B cell (primary cell): ENCODE results near the gene SLC15A3. TPM values are rescaled to one million over a fixed set of nuclear protein-coding genes. Genes with fewer than 3 reads are reported as not detected.

ENCODE experiments used
- ATAC-seq: fragments of 200-7000 bp; cut with Tn5 transposase; one replicate; pipeline ENCODE4 v1.10.0; 2021; ENCODE audit warnings: low read depth, mild to moderate bottlenecking, moderate number of reproducible peaks, moderate library complexity
- CTCF ChIA-PET: fragments of 350-600 bp; sonication (Branson Sonifier 250); formaldehyde crosslinking; loops from one replicate; lab custom pipeline; 2021; ENCODE audit warnings: antibody characterized with exemption, inconsistent platforms; lab: Charles Lee
- POLR2A ChIA-PET: fragments of 350-600 bp; sonication (Branson Sonifier 250); formaldehyde crosslinking; loops from one replicate; lab custom pipeline; 2021; ENCODE audit warnings: antibody characterized with exemption; lab: Charles Lee
- DNase-seq: peaks from one replicate; pipeline ENCODE4 v3.0.0; 2013
- H2AFZ ChIP-seq: 2 replicates; pipeline ENCODE4 v1.6.1; 2012; ENCODE audit warnings: mild to moderate bottlenecking, low read depth, low read length; ENCODE audit not compliant: insufficient read depth, poor library complexity, severe bottlenecking
- H3K27ac ChIP-seq, 2 donors: 1 replicate in 1 of 2; 2 replicates in 1 of 2; pipeline ENCODE4 v1.5.1; 2012 to 2013; ENCODE audit warnings: low read length in 2 of 2, mild to moderate bottlenecking in 2 of 2, moderate library complexity in 1 of 2
- H3K27me3 ChIP-seq, 4 experiments: fragments of 200-600 bp in 1 of 4; sonication (generic) in 1 of 4; replicated peaks in 1 of 4; 1 replicate in 2 of 4; 2 replicates in 2 of 4; pipeline versions ENCODE4 v1.6.1 to v1.7.0; 2013 to 2016; ENCODE audit warnings: low read length in 3 of 4, mild to moderate bottlenecking in 2 of 4, mixed read lengths in 1 of 4, moderate library complexity in 1 of 4; ENCODE audit not compliant: insufficient read depth in 4 of 4, control insufficient read depth in 3 of 4; ENCODE audit errors: control extremely low read depth in 1 of 4
- H3K36me3 ChIP-seq, 2 experiments: replicated peaks in 1 of 2; 1 replicate in 1 of 2; 2 replicates in 1 of 2; pipeline versions ENCODE4 v1.6.1 to v1.7.1; 2013; ENCODE audit warnings: low read length in 1 of 2; ENCODE audit not compliant: insufficient read depth in 2 of 2, control insufficient read depth in 1 of 2; ENCODE audit errors: control extremely low read depth in 1 of 2, extremely low read depth in 1 of 2
- H3K4me1 ChIP-seq, 2 donors: fragments of 200-600 bp in 1 of 2; sonication (generic) in 1 of 2; 1 replicate in 1 of 2; 2 replicates in 1 of 2; pipeline versions ENCODE4 v1.5.1 to v1.6.1; 2013 to 2017; ENCODE audit warnings: low read length in 2 of 2; ENCODE audit not compliant: control insufficient read depth in 2 of 2, insufficient read depth in 2 of 2
- H3K4me2 ChIP-seq: replicated peaks from 2 replicates; pipeline ENCODE3; 2012; ENCODE audit warnings: mild to moderate bottlenecking, low read depth, low read length; ENCODE audit not compliant: poor library complexity, severe bottlenecking
- H3K4me3 ChIP-seq, 5 experiments: fragments of 200-600 bp in 1 of 5; sonication (generic) in 1 of 5; 1 replicate in 3 of 5; 2 replicates in 2 of 5; pipeline versions ENCODE4 v1.5.1 to v1.7.0; 2011 to 2016; ENCODE audit warnings: low read length in 4 of 5, mild to moderate bottlenecking in 4 of 5, low read depth in 2 of 5, control low read depth in 1 of 5, moderate library complexity in 1 of 5; ENCODE audit not compliant: insufficient read depth in 1 of 5; ENCODE audit errors: control extremely low read depth in 1 of 5, extremely low read depth in 1 of 5
- H3K79me2 ChIP-seq: fragments of 200-600 bp; sonication (generic); one replicate; pipeline ENCODE4 v1.6.0; 2016; ENCODE audit warnings: low read length; ENCODE audit not compliant: control insufficient read depth, insufficient read depth
- H3K9ac ChIP-seq: fragments of 200-600 bp; sonication (generic); 2 replicates; pipeline ENCODE4 v1.6.1; 2017; ENCODE audit warnings: mild to moderate bottlenecking, low read length, moderate library complexity
- H3K9me3 ChIP-seq, 3 donors: one replicate each; pipeline versions ENCODE4 v1.6.1 to v1.7.1; 2013; ENCODE audit warnings: low read length in 2 of 3; ENCODE audit not compliant: control insufficient read depth in 2 of 3, insufficient read depth in 1 of 3; ENCODE audit errors: control extremely low read depth in 1 of 3
- H4K20me1 ChIP-seq: 2 replicates; pipeline ENCODE4 v1.6.0; 2012; ENCODE audit warnings: mild to moderate bottlenecking, low read length; ENCODE audit not compliant: insufficient read depth, control insufficient read depth, poor library complexity, severe bottlenecking
- H3K27ac Mint-ChIP-seq: one replicate; pipeline ENCODE4 v1.8.0; 2021; ENCODE audit warnings: mixed read lengths
- H3K27me3 Mint-ChIP-seq: one replicate; pipeline ENCODE4 v1.8.0; 2021; ENCODE audit warnings: mixed read lengths
- H3K4me1 Mint-ChIP-seq: one replicate; pipeline ENCODE4 v1.8.0; 2021; ENCODE audit warnings: mixed read lengths
- H3K4me3 Mint-ChIP-seq: one replicate; pipeline ENCODE4 v1.8.0; 2021; ENCODE audit warnings: mixed read lengths
- H3K9me3 Mint-ChIP-seq: one replicate; pipeline ENCODE4 v1.8.0; 2022; ENCODE audit warnings: mixed read lengths; ENCODE audit not compliant: insufficient read depth
- EZH2 ChIP-seq: IDR thresholded peaks from 2 replicates; pipeline ENCODE4 v1.6.1; 2012; ENCODE audit warnings: borderline replicate concordance, low read depth, mild to moderate bottlenecking, moderate library complexity, low read length; ENCODE audit not compliant: insufficient read depth, poor library complexity, severe bottlenecking
- WGBS: methylation state at CpG from one replicate; pipeline ENCODE4 v1.1.5; 2013; ENCODE audit warnings: missing lambda C conversion rate; ENCODE audit not compliant: insufficient coverage; 5-methylcytosine and 5-hydroxymethylcytosine counted together
- intact Hi-C: fragments of 100-400 bp; cut with micrococcal nuclease; formaldehyde crosslinking; loops from one replicate; pipeline ENCODE4 v1.10.0; 2022
- polyA plus RNA-seq: library from polyadenylated mRNA; depleted of rRNA; stranded (reverse); fragments of >200 nt; gene quantifications from 2 replicates; pipeline ENCODE4 v1.2.3, GENCODE V29; 2012
- total RNA-seq, 2 donors: library from RNA; stranded (reverse); fragments of 120-200 nt in 1 of 2; gene quantifications; 1 replicate in 1 of 2; 2 replicates in 1 of 2; pipeline versions ENCODE4 v1.2.3 to v1.2.4, GENCODE V29; 2013 to 2022
- TF ChIP-seq, protein P1 (sequence below): fragments of 200-600 bp; IDR thresholded peaks from one replicate; pipeline ENCODE4 v1.8.0; 2022; ENCODE audit warnings: antibody characterized with exemption, mild to moderate bottlenecking

SLC15A3 gene
- total and polyA plus RNA-seq, 2 donors (not counting 1 experiment from before 2014, with no cell fraction given): 61.5 to 91.4 TPM

DNA sequence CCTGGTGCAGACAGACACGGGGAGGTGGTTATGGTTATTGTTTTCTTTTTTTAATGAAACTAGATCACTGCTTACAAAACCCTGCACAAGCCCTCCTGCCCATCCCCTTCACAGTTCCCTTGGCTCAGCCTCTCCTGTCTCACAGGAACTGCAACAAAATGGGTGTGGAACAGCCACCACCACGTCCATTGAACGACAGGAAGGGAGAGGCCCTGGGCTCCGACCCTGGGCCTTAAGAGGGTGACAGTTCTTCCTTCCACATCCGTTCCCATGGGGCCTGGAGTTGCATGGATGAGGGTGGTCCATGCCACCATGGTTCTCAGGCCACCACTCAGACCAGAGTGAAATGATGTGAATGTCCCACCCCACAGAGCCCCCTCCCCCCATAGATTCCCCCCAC, 61.3 kb downstream of the SLC15A3 start:
- ATAC-seq: no peak
- H3K79me2 ChIP-seq: no peaks in the 10 kb centered on the region
- H3K4me1 Mint-ChIP-seq: no peaks in the 10 kb centered on the region
- H3K4me3 Mint-ChIP-seq: no peak overlapping the region
- H3K27me3 Mint-ChIP-seq: no peaks in the 10 kb centered on the region
- H3K4me3 ChIP-seq: no peak overlapping the region
- H3K4me1 ChIP-seq: no peaks in the 10 kb centered on the region
- H3K9me3 Mint-ChIP-seq: no peaks in the 10 kb centered on the region
- CTCF ChIA-PET: interaction anchor here (0.6 to 1.5 kb wide), 5 partner anchors 8 to 113 kb away, joined by 3 to 5 read pairs (median 3); no protein-coding TSS in a partner anchor
- H4K20me1 ChIP-seq: no peaks in the 10 kb centered on the region
- no peaks in the 10 kb centered on the region for H3K27me3 ChIP-seq
- POLR2A ChIA-PET: no interaction called here
- no peaks in the 10 kb centered on the region for H3K9me3 ChIP-seq
- H3K27ac Mint-ChIP-seq: no peak overlapping the region
- H2AFZ ChIP-seq: no peak overlapping the region
- no peak overlapping the region for H3K9ac ChIP-seq
- intact Hi-C loops: no loop called here
- no peak overlapping the region for H3K27ac ChIP-seq
- DNase-seq: no peak
- TF ChIP-seq, protein P1, sequence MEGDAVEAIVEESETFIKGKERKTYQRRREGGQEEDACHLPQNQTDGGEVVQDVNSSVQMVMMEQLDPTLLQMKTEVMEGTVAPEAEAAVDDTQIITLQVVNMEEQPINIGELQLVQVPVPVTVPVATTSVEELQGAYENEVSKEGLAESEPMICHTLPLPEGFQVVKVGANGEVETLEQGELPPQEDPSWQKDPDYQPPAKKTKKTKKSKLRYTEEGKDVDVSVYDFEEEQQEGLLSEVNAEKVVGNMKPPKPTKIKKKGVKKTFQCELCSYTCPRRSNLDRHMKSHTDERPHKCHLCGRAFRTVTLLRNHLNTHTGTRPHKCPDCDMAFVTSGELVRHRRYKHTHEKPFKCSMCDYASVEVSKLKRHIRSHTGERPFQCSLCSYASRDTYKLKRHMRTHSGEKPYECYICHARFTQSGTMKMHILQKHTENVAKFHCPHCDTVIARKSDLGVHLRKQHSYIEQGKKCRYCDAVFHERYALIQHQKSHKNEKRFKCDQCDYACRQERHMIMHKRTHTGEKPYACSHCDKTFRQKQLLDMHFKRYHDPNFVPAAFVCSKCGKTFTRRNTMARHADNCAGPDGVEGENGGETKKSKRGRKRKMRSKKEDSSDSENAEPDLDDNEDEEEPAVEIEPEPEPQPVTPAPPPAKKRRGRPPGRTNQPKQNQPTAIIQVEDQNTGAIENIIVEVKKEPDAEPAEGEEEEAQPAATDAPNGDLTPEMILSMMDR: no peak
- no peak for TF ChIP-seq EZH2
- H3K4me2 ChIP-seq: no peak overlapping the region
- peaks cover 0 to 47% of the 10 kb centered on the region in 2 experiments for H3K36me3 ChIP-seq
- no CpG with 5 or more reads among the region's 5 CpGs for WGBS

DNA sequence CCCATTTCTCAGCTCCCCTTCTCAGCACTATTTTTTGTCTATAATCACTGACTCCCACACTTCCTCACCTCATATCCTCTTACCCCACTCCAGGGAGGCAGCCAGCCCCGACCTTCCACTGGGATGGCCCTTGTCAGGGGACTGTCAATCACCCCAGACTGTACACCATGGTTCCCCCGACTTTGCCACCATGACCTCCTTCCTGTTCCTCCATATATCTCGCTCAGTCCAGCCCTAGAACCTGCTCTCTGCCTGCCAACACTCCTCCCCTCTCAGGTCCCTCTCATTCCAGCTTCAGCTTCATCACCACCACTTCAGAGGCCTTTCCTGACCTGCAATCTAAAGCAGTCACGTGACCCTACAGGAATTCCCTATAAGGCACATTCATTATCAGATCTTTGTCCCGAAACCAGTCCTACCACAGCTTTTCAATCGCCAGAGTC, 62.1 kb downstream of the SLC15A3 start:
- Histone ChIP-seq H3K36me3 (peaks cover 0 to 39% of the 10 kb centered on the region in 2 experiments), H3K9me3 (no peaks in the 10 kb centered on the region), H3K27ac (no peak overlapping the region), H3K4me3 (no peak overlapping the region), H3K4me2 (no peak overlapping the region), H2AFZ (no peak overlapping the region), H3K4me1 (no peaks in the 10 kb centered on the region), H3K9ac (no peak overlapping the region), H3K27me3 (no peaks in the 10 kb centered on the region), H4K20me1 (no peaks in the 10 kb centered on the region), H3K79me2 (no peaks in the 10 kb centered on the region)
- no peaks in the 10 kb centered on the region for H3K4me1 Mint-ChIP-seq
- H3K4me3 Mint-ChIP-seq: no peak overlapping the region
- WGBS: 50% methylated on average over 6 of the region's 6 CpGs
- H3K27ac Mint-ChIP-seq: no peak overlapping the region
- ChIA-PET CTCF (interaction anchor here (1.2 to 1.5 kb wide), 3 partner anchors 9 to 18 kb away, joined by 3 to 5 read pairs (median 3); no protein-coding TSS in a partner anchor), POLR2A (no interaction called here)
- TF ChIP-seq EZH2: no peak
- no peaks in the 10 kb centered on the region for H3K9me3 Mint-ChIP-seq
- intact Hi-C loops: no loop called here
- ATAC-seq (no peak), DNase-seq (no peak)
- no peaks in the 10 kb centered on the region for H3K27me3 Mint-ChIP-seq
